Measurements from ENCODE around the gene YJEFN3.

The YJEFN3 gene

GRCh38 chr19:19515642-19516519 lies 12.8 kb upstream of the YJEFN3 start, which contains the start of gene NDUFA13:
Gene NDUFA13 (plus strand): TSS chr19:19516225. CDS start chr19:19516239, 14 bp downstream.
- in situ Hi-C loops (cut with MboI; ENCODE audit: low sequenced_read_pairs) = no loop called here

DNA sequence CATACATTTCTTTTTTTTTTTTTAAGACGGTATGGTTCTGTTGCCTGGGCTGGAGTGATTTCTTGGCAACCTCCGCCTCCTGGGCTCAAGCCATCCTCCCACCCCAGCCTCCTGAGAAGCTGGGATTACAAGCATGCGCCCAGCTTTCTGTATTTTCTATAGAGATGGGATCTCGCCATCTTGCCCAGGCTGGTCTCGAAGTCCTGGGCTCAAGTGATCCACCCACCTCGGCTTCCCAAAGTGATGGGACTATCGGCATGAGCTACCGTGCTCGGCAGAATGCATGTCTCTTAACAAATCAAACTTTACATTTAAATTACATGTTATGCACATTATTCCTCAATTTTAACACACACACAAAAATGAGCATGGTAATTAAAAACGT lies 11.5 kb upstream of the YJEFN3 start:
- in situ Hi-C loops (cut with MboI; ENCODE audit: low sequenced_read_pairs) = no loop called here

- in situ Hi-C loops (cut with MboI; ENCODE audit: low sequenced_read_pairs) = no loop called here
Measured at GRCh38 chr19:19520989-19521388, 7.7 kb upstream of the YJEFN3 start.

- in situ Hi-C loops (cut with MboI; ENCODE audit: low sequenced_read_pairs) = no loop called here
Measured at GRCh38 chr19:19523177-19523576, 5.5 kb upstream of the YJEFN3 start.

DNA sequence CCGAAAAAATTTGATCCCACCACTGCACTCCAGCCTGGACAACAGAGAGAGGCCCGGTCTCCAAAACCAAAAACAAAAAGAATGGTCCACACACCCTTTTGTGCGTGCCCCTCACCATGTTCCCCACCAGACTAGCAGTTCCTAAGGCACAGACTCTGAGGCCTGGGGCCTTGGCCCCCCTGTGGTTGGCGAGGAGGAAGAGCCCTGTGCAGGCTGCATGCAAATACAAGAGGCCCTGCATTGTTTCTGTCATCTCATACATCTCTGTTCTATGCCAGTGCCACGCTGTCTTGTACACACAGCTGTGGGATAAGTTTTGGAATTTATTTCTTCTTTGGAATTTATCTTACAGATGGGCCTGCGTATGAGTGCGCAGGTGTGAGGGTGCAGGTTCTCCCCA lies 4.7 kb upstream of the YJEFN3 start:
- in situ Hi-C loops (cut with MboI; ENCODE audit: low sequenced_read_pairs) = no loop called here

DNA sequence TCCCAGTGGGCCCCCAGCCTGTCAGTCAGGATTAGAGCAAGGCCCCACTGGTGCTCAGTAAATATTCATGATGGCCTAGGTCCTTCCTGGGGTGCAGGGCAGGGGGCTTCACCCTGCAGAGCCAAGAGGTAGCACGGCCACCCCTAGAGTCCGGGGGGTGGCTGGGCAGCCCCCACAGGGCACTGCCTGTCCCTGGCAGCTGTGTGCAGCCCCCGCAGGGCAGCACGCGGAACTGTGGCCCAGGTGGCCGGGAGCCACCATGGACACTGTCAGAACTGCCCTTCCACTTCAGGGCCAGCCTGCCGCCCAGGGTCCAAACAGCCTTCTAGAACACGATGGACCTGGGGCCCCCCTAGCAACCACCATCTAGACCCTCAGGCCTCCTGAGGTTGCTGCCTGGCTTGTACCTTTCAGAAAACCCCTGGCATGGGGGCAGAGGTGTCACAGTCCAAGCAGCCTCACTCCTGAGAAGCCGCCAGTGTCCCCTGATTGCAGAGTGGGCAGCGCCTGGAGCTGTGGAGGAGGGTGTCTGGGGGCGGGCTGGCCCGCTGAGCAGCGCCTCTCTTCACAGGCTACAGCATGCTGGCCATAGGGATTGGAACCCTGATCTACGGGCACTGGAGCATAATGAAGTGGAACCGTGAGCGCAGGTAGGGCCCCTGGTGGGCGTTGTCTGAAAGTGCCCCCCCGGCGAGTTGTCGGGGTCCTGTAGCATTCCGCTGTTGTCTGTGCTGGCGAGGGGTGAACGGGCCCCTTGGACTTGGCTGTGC lies 2.9 kb upstream of the YJEFN3 start:
- in situ Hi-C loops (cut with MboI; ENCODE audit: low sequenced_read_pairs) = loop anchor here (25.0 kb wide), 1 partner anchor 762 kb away; no protein-coding TSS in a partner anchor

- in situ Hi-C loops (cut with MboI; ENCODE audit: low sequenced_read_pairs) = loop anchor here (25.0 kb wide), 1 partner anchor 761 kb away; no protein-coding TSS in a partner anchor
Measured at GRCh38 chr19:19526581-19527370, 1.9 kb upstream of the YJEFN3 start.

- in situ Hi-C loops (cut with MboI; ENCODE audit: low sequenced_read_pairs) = loop anchor here (25.0 kb wide), 1 partner anchor 760 kb away; no protein-coding TSS in a partner anchor
Measured at GRCh38 chr19:19527371-19527656, 1.4 kb upstream of the YJEFN3 start.

DNA sequence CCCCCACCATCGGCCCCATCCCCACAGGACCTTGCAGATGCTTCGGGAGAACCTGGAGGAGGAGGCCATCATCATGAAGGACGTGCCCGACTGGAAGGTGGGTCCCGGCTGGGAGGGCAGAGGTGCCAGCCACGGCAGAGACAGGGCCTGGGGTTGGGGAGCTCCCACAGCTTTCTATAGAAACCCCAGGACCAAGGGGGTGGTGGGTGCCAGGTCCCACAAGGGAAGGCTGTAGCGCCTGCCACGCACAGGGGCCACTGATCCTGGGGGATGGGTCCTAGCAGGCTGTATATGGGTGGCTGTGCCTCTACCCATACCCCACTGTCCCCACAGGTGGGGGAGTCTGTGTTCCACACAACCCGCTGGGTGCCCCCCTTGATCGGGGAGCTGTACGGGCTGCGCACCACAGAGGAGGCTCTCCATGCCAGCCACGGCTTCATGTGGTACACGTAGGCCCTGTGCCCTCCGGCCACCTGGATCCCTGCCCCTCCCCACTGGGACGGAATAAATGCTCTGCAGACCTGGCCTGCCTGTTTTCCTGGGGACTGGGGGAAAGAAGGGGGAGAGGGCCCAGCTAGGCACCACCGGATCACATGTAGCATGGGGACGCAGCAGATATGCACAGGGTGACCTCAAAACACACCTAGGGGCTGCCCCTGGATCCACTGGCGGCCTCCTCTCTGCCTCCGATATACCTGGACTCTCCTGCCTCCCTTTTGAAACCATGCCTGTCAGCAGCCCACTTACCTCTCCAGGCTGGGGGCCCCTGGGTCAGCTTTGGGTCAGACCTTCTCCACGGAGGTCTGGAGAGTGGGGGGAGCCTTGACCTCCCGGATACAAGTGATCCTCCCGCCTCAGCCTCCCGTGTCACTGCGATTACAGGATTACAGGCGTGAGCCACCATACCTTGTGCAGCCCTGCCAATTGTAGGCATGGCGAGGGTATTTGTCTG lies 761 bp upstream of the YJEFN3 start:
- in situ Hi-C loops (cut with MboI; ENCODE audit: low sequenced_read_pairs) = loop anchor here (25.0 kb wide), 1 partner anchor 759 kb away; no protein-coding TSS in a partner anchor

- in situ Hi-C loops (cut with MboI; ENCODE audit: low sequenced_read_pairs) = loop anchor here (25.0 kb wide), 1 partner anchor 757 kb away; no protein-coding TSS in a partner anchor
Measured at GRCh38 chr19:19529783-19530422, 1.2 kb downstream of the YJEFN3 start.

DNA sequence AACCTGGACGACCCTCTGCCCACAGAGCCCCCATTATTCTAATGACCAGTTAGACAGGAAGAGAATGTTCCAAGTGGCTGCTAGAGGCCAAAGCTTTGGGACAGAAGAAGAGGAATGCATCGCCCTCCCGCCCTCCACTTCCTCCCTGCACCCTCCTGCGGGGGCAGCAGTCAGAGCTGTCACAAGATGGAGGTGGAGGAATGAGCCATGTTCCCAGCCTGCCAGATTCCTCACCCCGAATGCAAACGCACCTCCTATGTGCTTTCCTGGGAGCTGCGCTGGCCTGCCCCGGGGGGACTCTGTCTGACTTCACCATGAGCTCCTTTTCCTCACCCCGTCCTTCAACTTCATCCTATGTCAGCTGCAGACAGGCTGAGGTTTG lies 1.7 kb downstream of the YJEFN3 start:
- in situ Hi-C loops (cut with MboI; ENCODE audit: low sequenced_read_pairs) = loop anchor here (25.0 kb wide), 1 partner anchor 757 kb away; no protein-coding TSS in a partner anchor

DNA sequence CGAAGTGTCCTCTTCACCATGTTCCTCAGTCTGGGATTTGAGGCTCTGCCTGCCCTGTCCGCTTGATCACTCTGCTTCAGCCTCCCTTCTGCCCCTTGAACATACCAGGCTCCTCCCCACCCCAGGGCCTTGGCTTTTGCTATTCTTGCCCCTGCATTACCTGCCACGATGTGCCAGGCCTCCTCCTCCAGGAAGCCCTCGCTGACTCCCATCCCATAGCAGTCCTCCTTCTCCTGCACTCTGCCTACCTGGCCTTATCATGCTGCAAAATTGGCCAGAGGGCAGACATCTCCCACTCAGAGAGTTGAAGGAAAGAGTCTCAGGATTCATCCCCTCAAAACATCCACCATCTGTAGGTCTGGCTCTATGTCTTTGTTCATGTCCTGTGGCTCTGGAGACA lies 2.2 kb downstream of the YJEFN3 start:
- in situ Hi-C loops (cut with MboI; ENCODE audit: low sequenced_read_pairs) = loop anchor here (25.0 kb wide), 1 partner anchor 756 kb away; no protein-coding TSS in a partner anchor

GRCh38 chr19:19531951-19532805 lies 3.5 kb downstream of the YJEFN3 start:
- in situ Hi-C loops (cut with MboI; ENCODE audit: low sequenced_read_pairs) = loop anchor here (25.0 kb wide), 1 partner anchor 755 kb away; no protein-coding TSS in a partner anchor

- in situ Hi-C loops (cut with MboI; ENCODE audit: low sequenced_read_pairs) = loop anchor here (25.0 kb wide), 1 partner anchor 754 kb away; no protein-coding TSS in a partner anchor
Measured at GRCh38 chr19:19532806-19533701, 4.3 kb downstream of the YJEFN3 start.

GRCh38 chr19:19533841-19534240 lies 5.1 kb downstream of the YJEFN3 start:
- in situ Hi-C loops (cut with MboI; ENCODE audit: low sequenced_read_pairs) = loop anchor here (25.0 kb wide), 1 partner anchor 753 kb away; no protein-coding TSS in a partner anchor

DNA sequence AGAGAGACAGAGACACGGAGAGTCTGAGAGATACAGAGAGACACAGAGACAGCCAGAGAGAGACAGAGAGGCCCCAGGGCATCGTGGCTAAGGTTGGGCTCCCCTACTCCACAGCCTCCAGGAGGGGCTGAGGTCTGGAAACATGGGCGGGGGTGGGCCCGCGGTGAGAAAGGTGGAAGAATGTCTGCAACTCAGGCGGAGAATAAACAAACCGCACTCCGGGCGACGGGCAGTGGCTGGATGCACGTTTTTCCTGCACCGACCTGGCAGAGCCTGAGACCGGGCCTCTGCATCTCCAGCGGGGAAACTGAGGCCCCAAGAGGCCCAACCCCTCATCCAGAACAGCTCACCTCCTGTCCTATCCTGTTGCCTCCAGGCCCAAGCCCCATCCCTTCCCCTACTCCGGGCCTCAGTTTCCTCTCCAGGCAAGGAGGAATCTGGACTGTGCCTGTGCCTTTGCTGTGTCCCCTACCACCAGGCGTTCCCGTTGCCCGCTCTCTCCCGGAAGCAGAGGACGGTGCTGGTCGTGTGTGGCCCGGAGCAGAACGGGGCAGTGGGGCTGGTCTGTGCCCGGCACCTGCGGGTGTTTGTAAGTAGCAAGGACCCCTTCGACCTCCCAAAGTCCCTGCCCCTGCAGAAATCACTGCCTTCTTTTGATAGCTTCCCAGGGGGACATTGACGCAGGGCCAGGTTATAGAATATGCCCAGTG lies 6.0 kb downstream of the YJEFN3 start:
- in situ Hi-C loops (cut with MboI; ENCODE audit: low sequenced_read_pairs) = loop anchor here (25.0 kb wide), 1 partner anchor 753 kb away; no protein-coding TSS in a partner anchor
